GM18511 (cell line): ENCODE results near the gene RERE.

Experiments used
- ATAC-seq: cut with Tn5 transposase; IDR thresholded peaks from one replicate; pipeline ENCODE4 v1.9.1; 2021; ENCODE audit warnings: mild to moderate bottlenecking, moderate library complexity; ENCODE audit not compliant: unreplicated experiment

The RERE gene

GRCh38 chr1:8438489-8438888 is 379.0 kb downstream of the RERE start:
- ATAC-seq = no peak

DNA sequence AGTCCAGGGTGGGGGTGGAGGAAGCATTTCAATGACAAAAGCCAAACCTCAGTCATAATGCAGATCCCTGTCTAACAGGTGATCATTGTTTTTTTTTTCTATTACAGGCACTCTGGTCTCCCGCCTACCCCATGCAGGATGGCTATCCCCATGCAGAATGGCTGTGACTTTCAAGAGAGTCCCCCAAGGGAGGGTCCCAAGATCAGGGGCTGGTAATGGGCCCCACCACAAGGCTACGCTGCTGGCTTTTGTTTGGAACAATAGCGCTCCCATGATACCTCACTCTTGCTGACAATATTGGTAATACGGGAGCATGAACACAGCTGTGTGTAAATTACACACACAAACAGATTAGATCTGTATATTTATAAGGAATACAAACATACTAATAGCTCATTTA is 380.1 kb downstream of the RERE start:
- ATAC-seq = no peak

- no peak for ATAC-seq
Measured at GRCh38 chr1:8435569-8436071, 381.8 kb downstream of the RERE start.

DNA sequence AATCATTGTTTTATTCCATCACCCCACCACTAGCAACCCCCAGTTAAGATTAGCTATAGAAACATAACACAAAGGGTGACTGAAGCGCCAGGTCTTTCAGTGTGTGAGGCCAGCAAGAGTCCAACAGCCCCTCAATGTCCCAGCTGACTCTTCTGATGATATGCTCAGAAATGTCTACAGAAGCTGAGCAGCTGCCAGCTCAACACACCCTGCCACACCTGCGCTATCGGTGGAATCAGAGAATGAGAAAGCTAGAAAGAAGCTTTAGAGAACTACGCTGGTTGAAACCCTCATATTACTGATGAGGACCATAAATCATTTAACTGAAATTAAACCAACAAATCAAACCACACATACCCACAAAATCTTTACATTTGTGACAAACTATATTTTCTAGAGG is 383.3 kb downstream of the RERE start:
- ATAC-seq = no peak

DNA sequence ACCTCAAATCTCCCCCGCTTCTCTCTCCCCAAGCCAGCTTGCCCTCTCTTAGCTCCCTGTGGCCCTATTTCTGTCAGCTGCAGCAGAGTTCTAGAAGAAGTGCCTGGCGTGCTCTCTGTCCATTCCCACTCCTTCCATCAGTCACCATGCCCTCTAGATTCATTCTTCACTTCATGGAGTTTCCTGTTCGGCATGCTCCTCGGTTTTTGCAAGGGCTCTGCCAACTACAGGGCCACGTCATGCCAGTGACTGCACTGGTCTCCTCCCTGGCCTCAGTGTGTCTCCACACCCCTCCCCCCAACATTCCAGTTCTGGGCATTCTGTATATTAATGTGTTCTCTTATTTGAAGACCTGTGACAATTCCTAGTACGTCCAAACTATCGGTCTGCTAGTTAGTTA is 385.7 kb downstream of the RERE start:
- ATAC-seq = no peak

- no peak for ATAC-seq
Measured at GRCh38 chr1:8431019-8431418, 386.4 kb downstream of the RERE start.

GRCh38 chr1:8430476-8430875 is 387.0 kb downstream of the RERE start:
- no peak for ATAC-seq

GRCh38 chr1:8429549-8430110 is 387.8 kb downstream of the RERE start:
- no peak for ATAC-seq

DNA sequence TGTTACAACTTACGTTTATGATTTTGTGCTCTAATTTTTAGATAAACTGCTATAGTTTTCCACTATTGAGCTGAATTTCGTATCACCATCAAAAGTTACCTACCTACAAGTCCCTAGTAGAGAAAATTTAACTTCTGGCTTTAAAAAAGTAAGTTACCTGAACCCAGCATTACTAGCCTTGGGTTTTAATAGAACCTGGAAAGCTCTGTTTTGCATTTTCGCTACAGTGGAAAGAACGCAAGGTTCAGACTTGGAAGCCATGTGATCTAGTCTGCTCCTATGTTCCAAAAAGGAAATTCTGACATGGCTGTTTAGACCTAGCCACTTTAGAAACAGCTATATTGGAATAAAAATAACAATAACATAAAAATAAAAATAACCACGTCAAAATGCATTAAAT is 389.0 kb downstream of the RERE start:
- no peak for ATAC-seq

- ATAC-seq = no peak
Measured at GRCh38 chr1:8427986-8428385, 389.5 kb downstream of the RERE start.

DNA sequence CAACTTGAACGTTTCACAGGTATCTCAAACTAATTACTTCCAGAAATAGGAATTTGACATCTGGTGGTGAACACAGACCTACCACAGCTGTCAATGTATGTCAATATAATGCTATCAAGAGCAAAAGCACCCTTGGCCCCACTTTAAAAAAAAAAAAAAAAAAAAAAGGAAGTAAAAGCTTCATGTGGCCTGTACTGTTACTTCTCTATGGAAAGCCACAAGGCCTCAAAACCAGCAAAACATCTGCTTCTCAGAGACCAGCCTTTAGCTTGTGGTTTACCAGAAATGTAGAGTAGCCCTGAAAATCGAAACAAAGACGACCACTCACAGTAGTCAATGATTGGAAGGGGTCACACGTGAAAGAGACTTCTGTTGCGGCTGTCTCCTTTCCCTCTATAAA is 389.9 kb downstream of the RERE start:
- ATAC-seq = peak; percentile 60

DNA sequence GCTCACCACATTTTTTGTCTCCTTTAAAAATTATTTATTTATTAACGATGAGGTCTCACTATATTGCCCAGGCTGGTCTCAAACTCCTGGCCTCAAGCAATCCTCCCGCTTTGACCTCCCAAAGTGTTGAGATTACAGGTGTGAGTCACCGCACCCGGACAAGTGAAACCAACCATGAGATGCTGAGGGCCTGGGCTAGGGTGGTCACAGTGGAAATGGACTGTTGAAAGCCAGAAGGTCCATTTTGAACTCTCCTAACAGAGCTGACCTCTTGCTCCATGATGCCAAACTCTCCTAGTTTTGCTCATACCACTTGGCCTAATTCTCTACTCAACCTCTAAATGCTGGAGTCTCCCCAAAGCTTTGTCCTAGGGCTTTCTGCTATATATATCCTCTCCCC is 390.4 kb downstream of the RERE start:
- peak; percentile 4 for ATAC-seq

DNA sequence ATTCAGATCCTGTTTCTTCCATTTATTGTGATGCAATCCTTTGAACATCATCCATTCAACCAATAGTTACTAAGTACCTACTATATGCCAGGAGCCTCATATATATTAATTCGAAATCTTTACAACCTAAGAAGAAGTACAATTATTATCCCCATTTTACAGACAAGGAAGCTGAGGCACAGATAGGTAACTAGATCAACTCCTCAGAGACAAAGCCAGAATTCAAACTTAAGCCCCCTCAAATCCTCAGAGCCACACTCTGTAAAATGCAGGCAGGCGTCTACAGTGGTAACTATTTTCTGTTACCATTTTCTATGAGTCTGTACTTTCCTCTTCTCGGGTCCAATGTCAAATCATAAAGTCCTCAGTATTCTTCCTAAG is 391.7 kb downstream of the RERE start:
- no peak for ATAC-seq

GRCh38 chr1:8425150-8425780 is 392.2 kb downstream of the RERE start:
- ATAC-seq = no peak

GRCh38 chr1:8424539-8425116 is 392.8 kb downstream of the RERE start:
- peak; percentile 37 for ATAC-seq

GRCh38 chr1:8423692-8424538 is 393.5 kb downstream of the RERE start:
- peak; percentile 29 for ATAC-seq

DNA sequence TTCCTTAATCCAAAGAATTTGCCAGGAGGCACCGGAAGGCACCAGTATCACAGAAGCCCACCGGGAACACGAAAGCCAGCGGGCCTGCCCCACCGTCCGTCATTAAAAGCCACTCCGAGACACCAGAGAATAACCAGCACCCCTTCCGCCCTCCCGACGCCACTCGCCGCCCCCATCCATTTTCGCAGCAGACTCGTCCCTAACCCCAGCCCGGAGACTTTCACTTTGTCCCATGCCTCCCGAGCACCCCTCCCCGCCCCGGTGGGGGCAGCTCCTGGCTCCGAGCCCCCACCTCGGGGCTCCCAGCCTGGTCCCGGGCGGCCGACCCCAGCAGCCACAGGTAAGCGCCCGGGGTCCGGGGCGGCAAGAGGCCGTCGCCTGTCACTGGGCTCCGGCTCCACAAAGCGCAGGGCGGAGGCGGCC is 394.2 kb downstream of the RERE start:
- no peak for ATAC-seq

- ATAC-seq = no peak
Measured at GRCh38 chr1:8422510-8423268, 394.8 kb downstream of the RERE start.

- no peak for ATAC-seq
Measured at GRCh38 chr1:8421721-8422120, 395.7 kb downstream of the RERE start.

GRCh38 chr1:8420318-8420717 is 397.1 kb downstream of the RERE start:
- no peak for ATAC-seq

DNA sequence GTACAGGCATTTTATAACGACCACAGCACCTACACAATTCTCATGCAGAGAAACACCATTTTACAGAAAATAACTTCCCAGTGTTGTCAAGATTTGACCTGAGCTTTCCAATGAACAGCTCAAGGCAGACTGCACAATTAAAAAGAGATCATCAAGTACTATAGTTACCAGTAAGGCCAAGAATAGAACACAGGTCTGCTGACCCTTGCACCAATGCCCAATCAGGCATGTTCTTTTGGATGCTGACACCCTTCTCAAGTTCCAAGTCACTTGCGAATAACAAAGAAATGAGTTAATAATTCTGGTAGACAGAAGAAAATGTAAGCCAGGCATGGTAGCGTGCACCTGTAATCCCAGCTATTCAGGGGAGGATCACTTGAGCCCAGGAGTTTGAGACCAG is 397.6 kb downstream of the RERE start:
- ATAC-seq = no peak
